NCI-H128 (cell line): ENCODE data around the gene GNG13.
"Not testable (repeated sequence)": the region's sequence is repeated elsewhere in the genome, so short reads cannot be mapped to it uniquely, and the experiment has no call there.

Experiments
- DNase-seq: peaks from one replicate; lab custom pipeline; 2025; ENCODE audit not compliant: unreplicated experiment; lab: John Stamatoyannopoulos, UW

The GNG13 gene

DNA sequence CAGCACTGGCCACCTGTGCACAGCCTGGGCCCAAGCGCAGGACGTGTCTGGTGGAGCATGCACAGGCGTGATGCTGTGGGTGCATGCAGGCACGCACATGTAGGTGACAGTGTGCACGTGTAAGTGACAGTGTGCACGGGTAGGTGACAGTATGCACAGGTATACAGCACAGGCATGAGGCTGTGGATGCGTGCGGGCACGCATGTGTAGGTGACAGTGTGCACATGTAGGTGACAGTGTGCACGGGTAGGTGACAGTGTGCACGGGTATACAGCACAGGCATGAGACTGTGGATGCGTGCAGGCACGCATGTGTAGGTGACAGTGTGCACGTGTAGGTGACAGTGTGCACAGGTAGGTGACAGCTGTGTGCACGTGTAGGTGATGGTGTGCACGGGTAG is 20.2 kb downstream of the GNG13 start:
- no peak for DNase-seq

- no peak for DNase-seq
Measured at GRCh38 chr16:779561-779960, 21.0 kb downstream of the GNG13 start.

DNA sequence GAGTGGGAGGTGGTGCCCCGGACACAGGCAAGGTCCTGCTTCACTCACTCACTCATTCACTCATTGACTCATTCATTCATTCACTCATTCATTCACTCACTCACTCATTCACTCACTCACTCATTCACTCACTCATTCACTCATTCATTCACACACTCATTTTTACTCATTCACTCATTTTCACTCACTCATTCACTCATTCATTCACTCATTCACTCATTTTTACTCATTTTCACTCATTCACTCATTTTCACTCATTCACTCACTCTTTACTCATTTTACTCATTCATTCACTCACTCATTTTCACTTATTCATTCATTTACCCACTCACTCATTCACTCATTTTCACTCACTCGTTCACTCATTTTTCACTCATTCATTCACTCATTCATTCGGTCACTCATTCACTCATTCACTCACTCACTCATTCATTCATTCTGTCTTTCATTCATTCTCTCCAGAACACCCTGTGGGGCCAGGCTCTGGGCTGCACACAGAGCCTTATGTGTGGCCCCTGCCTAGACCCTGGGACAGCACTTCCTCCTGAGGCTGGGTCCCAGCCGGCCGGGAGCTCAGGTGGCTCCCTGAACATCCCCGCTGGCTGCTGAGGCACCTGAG is 21.5 kb downstream of the GNG13 start:
- DNase-seq = no peak

DNA sequence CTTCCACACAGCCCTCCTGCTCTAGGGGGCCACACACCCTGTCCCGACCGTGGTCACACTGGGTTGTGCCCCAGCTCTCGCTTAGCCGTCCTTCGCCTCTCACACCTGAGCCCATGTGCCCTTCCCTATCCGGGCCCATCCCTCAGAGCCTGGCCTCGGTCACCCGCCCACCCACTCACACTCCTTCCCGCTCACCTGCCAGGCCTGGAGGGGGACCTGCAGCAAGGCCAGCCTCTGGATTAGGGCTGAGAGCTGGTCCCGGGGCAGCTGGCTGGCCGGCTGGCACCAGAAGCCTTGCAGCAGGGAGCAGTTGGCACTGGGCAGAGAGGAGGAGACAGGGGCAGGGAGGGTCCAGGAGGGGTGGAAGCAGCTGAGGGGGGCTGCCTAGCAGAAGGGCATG is 22.1 kb downstream of the GNG13 start:
- DNase-seq = no peak

- no peak for DNase-seq
Measured at GRCh38 chr16:777826-778225, 22.7 kb downstream of the GNG13 start.

DNA sequence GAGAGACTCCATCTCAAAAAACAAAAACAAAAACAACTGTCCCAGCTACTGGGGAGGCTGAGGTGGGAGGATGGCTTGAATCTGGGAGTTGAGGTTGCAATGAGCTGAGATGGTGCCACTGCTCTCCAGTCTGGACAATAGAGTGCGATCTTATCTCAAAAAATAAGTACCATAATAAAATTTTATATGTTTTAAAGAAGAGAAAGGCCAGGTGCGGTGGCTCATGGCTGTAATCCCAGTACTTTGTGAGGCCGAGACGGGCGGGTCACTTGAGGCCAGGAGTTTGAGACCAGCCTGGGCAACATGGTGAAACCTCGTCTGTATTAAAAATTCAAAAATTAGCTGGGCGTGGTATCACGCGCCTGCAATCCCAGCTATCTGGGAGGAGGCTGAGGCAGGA is 23.7 kb downstream of the GNG13 start:
- no peak for DNase-seq

GRCh38 chr16:776298-776697 is 24.2 kb downstream of the GNG13 start:
- DNase-seq = not testable (repeated sequence)

DNA sequence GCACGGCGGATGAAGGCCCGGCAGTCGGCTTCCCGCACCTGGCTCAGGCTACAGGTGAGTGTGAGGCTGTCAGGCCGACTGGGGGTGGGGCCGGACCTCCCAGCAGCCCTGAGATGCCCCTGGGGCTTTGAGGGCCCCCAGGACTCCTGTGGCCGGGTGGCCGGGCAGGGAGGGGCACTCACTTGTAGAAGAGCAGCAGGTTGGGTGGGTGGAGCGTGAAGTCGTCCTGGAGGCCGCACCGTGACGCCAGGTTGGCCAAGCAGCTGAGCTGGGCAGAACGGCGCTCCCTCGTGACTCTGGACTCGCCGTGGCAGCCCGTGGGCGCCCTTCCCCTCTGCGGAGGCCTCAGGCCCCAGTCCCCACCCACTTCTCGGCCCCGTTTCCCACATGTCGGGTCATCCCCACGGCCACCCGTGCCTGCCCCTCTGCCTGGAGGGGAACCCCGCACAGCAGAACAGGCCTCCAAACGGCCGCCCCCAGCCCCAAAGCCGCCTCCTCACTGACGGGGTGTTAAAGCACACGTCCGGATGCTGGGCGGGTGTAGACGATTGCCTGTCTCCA is 25.2 kb downstream of the GNG13 start:
- no peak for DNase-seq

DNA sequence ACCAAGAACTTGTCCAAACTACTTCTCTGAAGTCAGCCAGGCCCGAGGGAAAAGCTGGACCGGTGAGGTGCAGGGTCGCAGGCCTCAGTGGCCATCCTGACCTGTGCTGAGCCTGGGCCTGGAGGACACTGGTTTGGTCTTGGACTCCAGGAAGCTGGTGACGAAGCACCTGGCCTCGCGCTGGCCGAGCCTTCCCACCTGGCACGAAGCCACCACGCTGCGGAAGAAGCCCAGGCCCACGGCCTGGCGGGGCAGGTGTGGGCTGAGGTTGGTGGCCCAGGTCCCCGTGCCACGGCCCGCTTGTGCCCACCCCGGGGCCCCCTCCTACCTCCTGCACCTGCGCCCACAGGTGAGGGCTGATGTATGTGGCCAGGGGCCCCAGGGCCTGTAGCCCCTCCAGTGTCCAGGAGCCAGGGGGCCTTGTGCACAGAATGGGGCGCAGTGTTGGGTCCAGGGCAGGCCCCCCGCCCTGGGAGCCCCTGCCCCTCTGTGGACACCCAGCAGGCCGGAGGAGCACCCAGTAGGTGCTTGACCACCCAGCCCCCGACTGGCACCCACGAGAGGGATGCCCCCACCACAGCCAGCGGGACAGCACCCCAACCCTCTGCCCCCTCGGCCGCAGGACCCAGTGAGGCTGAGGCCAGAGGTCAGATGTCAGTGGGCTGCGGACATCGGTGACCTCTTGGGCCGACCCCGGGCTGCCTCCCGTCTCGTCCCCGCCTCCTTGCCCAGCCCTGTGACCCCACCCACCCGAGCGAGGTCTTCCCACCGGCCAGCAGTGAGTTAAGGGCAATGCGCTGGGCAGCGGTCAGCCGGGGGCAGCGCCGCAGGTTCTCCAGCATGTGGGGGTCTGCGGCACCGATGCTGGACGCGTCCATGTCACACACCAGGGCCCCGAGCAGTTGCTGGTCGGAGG is 26.2 kb downstream of the GNG13 start:
- DNase-seq = no peak

DNA sequence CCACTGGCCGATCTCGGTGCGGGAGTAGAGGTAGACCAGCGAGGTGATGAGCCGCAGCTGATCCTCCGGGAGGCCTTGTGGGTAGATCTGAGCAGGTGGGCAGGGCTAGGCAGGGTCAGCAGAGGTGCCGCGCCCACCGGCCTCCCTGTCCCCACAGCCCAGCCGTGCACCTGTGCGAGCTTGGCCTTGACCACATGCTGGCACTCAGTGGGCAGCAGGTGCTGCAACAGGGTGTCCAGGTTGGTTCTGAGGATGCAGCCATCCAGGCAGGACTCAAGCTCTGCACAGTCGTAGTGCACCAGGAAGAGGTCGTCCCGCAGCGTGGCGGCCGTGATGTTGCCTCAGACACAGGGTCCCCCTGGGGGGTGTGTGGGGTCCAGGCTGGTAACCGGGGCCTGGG is 27.6 kb downstream of the GNG13 start:
- DNase-seq = no peak

GRCh38 chr16:770411-770810 is 30.1 kb downstream of the GNG13 start:
- DNase-seq = no peak

- no peak for DNase-seq
Measured at GRCh38 chr16:769934-770333, 30.6 kb downstream of the GNG13 start.

- no peak for DNase-seq
Measured at GRCh38 chr16:769184-769784, 31.2 kb downstream of the GNG13 start.

DNA sequence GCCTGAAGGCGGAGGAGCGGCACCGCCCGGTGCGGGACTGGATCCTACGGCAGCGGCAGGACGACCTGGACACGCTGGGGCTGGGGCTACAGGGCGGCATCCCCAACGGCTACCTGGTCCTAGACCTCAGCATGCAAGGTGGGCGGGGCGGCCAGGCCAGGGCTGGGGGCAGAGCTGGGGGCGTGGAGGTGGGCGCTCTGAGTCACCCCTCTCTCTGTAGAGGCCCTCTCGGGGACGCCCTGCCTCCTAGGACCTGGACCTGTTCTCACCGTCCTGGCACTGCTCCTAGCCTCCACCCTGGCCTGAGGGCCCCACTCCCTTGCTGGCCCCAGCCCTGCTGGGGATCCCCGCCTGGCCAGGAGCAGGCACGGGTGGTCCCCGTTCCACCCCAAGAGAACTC is 32.1 kb downstream of the GNG13 start:
- DNase-seq = no peak

- no peak for DNase-seq
Measured at GRCh38 chr16:767743-768235, 32.7 kb downstream of the GNG13 start.

DNA sequence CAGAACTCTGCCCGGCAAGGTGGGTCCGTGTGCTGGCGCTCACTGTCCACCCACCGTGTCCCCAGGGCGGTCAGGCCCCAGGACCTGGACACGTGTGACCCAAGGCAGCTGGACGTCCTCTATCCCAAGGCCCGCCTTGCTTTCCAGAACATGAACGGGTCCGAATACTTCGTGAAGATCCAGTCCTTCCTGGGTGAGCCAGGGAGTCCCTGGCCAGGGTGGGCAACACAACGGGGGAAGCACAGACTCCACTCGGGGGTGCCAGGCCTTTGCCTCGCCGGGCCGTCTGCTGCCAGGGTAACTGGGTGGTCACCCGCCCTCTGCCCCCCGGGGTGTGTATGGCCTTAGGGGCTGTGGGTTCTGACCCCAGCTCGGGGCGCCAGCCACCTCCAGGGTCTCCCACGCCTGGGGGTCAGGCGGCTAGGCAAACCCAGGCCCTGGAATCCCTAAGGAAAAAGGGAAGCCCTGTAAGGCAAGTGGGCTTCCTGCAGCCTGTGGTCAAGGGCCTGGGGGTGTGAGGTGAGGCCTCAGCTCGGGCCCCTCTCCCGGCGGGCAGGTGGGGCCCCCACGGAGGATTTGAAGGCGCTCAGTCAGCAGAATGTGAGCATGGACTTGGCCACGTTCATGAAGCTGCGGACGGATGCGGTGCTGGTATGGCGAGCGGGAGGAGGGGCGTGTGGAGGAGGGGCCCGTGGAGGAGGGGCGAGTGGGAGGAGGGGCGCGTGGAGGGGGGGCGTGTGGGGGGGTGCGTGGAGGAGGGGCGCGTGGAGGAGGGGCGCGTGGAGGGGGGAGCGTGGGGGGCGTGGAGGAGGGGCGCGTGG is 33.5 kb downstream of the GNG13 start:
- DNase-seq = no peak

- no peak for DNase-seq
Measured at GRCh38 chr16:766008-766819, 34.3 kb downstream of the GNG13 start.

- no peak for DNase-seq
Measured at GRCh38 chr16:765488-765865, 35.1 kb downstream of the GNG13 start.

DNA sequence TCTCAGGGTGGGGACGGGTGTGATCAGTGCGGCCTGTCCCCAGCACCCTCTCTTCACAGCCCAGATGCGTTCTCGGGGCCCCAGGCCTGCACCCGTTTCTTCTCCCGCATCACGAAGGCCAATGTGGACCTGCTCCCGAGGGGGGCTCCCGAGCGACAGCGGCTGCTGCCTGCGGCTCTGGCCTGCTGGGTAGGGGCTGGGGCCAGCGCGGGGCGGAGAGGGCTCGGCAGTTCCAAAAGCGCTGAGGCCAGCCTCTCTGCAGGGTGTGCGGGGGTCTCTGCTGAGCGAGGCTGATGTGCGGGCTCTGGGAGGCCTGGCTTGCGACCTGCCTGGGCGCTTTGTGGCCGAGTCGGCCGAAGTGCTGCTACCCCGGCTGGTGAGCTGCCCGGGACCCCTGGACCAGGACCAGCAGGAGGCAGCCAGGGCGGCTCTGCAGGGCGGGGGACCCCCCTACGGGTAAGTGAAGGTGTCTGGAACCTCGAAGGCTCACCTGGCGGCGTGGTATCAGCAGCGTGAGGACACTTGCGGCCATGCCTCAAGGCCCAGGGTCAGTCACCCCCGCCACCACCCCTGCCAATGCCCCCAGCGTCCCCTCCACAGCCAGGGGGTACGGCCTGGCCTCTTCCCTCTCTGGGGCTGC is 35.6 kb downstream of the GNG13 start:
- no peak for DNase-seq
